Psoas muscle (tissue), 8 donors: Measurements from ENCODE around the gene TLK2. TPM values are rescaled to one million over a fixed set of nuclear protein-coding genes. Genes with fewer than 3 reads are reported as not detected.

Source experiments
- ATAC-seq, 4 donors: fragments of 200-7000 bp; cut with Tn5 transposase; one replicate each; pipeline ENCODE4 v1.9.1; 2020; ENCODE audit warnings: moderate library complexity in 3 of 4, mild to moderate bottlenecking in 2 of 4
- DNase-seq, 2 donors: peaks; one replicate each; pipeline ENCODE4 v3.0.0-alpha.2; 2020
- H3K27ac ChIP-seq: fragments of 200-600 bp; one replicate; pipeline ENCODE4 v1.8.0; 2022
- H3K27me3 ChIP-seq, 3 donors: fragments of 200-600 bp in 1 of 3; one replicate each; pipeline versions ENCODE4 v1.6.1 to v1.8.0; 2013 to 2022; ENCODE audit warnings: low read length in 2 of 3, mild to moderate bottlenecking in 2 of 3, moderate library complexity in 1 of 3; ENCODE audit not compliant: insufficient read depth in 3 of 3
- H3K36me3 ChIP-seq, 2 donors: fragments of 200-600 bp in 1 of 2; one replicate each; pipeline versions ENCODE4 v1.6.1 to v1.8.0; 2013 to 2022; ENCODE audit warnings: low read depth in 1 of 2, mild to moderate bottlenecking in 1 of 2, moderate library complexity in 1 of 2; ENCODE audit not compliant: insufficient read depth in 1 of 2
- H3K4me1 ChIP-seq: fragments of 200-600 bp; one replicate; pipeline ENCODE4 v1.8.0; 2022
- H3K4me3 ChIP-seq: fragments of 200-600 bp; one replicate; pipeline ENCODE4 v1.8.0; 2022; ENCODE audit warnings: mild to moderate bottlenecking
- H3K9me3 ChIP-seq: fragments of 200-600 bp; one replicate; pipeline ENCODE4 v1.8.0; 2022
- WGBS, 3 donors: extraction: QIAGEN DNeasy Blood & Tissue Kit; methylation state at CpG; one replicate each; pipeline versions ENCODE4 v1.1.6 to v1.1.7; 2013; 5-methylcytosine and 5-hydroxymethylcytosine counted together
- intact Hi-C, 2 donors: fragments of 100-400 bp; cut with DNase I; formaldehyde crosslinking; loops; one replicate each; pipeline versions ENCODE4 v1.11.0 to v1.14.2; 2022
- polyA plus RNA-seq, 3 donors: library from polyadenylated mRNA; stranded (reverse); fragments of 200-250 nt; gene quantifications; one replicate each; pipeline ENCODE4 v1.2.3, GENCODE V29; 2013
- total RNA-seq, 4 donors: library from RNA; stranded (reverse); fragmentation: NEBNext Ultra II Directional in 2 of 4; extraction: Animal tissue kit (Norgen Biotek cat#: 25700) in 2 of 4; gene quantifications; one replicate each; pipeline versions ENCODE4 v1.2.1 to v1.2.4, GENCODE V29; 2021 to 2023
- TF ChIP-seq, protein P1 (sequence below): fragments of 200-600 bp; IDR thresholded peaks from one replicate; pipeline ENCODE4 v1.8.0; 2022; ENCODE audit warnings: antibody characterized with exemption
- donor health status: healthy with polysubstance abuse.
- donor health status: DM: no; HTN: no; CAD: no; lungs with moderate emphysema.
- donor health status: Bipolar disorder and iron deficiency.
- donor health status: healthy.
- donor health status: DM: yes; HTN: yes; CAD: no.
- donor health status: DM: no; HTN: no; CAD: no.
- donor health status: DM: no; HTN: no; CAD: no.
- donor health status: DM: yes; HTN: yes; CAD: no.

TLK2 gene
- total and polyA plus RNA-seq, 7 donors, result 23.1 to 51.9 (median 40.2) TPM

DNA sequence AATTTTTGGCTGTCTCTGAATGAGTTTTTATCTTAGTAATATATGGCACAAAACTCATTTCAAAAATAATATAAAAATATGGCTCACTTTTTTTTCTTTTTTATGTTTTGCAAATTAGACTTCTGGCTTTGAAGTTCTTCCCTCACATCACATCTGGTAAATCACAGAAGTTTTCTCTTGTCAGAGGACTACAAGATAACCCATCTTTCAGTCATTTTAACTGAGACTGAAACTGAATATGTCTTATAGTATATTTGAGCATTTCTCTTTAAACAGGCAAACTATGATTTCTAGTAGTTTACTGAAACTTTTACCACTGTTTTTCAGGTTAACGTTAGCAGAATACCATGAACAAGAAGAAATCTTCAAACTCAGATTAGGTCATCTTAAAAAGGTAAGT lies 97.8 kb downstream of the TLK2 start:
- no peaks in the 10 kb centered on the region for H3K9me3 ChIP-seq
- no peak overlapping the region for H3K4me3 ChIP-seq
- peaks cover 5% of the 10 kb centered on the region for H3K4me1 ChIP-seq
- intact Hi-C loops, result no loop called here
- 79 to 95% (median 86%) methylated on average over 1 of the region's 1 CpG for WGBS, 3 donors
- H3K27ac ChIP-seq, result no peak overlapping the region
- TF ChIP-seq, protein P1, sequence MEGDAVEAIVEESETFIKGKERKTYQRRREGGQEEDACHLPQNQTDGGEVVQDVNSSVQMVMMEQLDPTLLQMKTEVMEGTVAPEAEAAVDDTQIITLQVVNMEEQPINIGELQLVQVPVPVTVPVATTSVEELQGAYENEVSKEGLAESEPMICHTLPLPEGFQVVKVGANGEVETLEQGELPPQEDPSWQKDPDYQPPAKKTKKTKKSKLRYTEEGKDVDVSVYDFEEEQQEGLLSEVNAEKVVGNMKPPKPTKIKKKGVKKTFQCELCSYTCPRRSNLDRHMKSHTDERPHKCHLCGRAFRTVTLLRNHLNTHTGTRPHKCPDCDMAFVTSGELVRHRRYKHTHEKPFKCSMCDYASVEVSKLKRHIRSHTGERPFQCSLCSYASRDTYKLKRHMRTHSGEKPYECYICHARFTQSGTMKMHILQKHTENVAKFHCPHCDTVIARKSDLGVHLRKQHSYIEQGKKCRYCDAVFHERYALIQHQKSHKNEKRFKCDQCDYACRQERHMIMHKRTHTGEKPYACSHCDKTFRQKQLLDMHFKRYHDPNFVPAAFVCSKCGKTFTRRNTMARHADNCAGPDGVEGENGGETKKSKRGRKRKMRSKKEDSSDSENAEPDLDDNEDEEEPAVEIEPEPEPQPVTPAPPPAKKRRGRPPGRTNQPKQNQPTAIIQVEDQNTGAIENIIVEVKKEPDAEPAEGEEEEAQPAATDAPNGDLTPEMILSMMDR, result no peak
- DNase-seq (no peak), ATAC-seq (no peak)
- H3K36me3 ChIP-seq, result peaks cover 0 to 81% of the 10 kb centered on the region in 2 donors
- no peaks in the 10 kb centered on the region for H3K27me3 ChIP-seq

DNA sequence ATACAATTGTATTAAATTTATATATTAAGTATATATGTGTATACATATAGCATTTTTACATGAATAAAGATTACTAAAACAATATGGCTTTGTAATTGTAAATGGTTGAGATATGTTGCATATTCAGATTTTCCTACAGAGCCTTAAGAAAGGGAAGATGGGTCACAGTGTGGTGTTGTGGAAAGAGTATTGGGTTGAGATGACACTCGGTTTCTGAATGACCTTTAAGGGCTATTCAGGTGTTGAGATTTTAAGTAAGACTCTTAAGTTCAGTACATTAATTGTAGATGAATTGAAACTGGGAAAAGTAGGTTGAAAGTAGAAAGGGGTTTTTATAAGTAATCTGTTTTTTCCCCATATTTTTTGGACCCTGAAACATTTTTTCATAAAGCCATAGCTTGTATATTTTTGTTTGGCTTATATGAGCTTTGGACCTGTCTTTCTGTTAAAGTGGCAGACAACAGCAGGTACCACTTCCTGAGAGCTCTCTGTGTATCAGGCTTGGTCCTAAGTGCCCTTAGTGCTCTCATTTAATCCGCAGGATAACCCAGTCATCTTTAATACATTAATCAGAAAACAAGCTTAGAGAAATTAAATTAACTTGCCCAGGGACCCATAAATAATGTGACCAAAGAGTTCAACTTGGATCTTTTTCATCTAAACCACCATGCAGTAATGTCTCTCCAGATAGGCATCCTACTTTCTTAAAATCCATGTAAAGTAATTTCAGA lies 100.3 kb downstream of the TLK2 start:
- no peak for ATAC-seq
- H3K36me3 ChIP-seq, result peaks cover 0 to 95% of the 10 kb centered on the region in 2 donors
- H3K27ac ChIP-seq, result no peak overlapping the region
- intact Hi-C loops, result no loop called here
- 87 to 90% (median 89%) methylated on average over 2 of the region's 2 CpGs for WGBS, 3 donors
- TF ChIP-seq, protein P1, result no peak
- H3K27me3 ChIP-seq, result no peaks in the 10 kb centered on the region
- no peaks in the 10 kb centered on the region for H3K4me1 ChIP-seq
- H3K4me3 ChIP-seq, result no peak overlapping the region
- DNase-seq, result no peak
- no peaks in the 10 kb centered on the region for H3K9me3 ChIP-seq

DNA sequence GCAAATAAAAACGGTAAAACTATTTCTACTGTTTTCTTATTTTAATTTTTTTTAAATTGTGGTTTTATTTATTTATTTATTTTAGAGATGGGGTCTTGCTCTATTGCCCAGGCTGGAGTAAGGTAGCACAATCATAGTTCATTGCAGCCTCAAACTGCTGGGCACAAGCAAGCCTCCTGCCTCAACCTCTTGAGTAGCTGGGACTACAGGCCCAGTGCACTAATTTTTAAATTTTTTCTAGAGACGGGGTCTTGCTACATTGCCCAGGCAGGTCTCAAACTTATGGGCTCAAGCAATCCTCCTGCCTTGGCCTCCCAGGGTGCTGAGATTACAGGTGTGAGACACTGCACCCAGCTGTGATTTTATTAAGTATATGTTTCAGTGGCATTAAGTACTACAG lies 102.3 kb downstream of the TLK2 start:
- intact Hi-C loops, result no loop called here
- Histone ChIP-seq H3K9me3 (no peaks in the 10 kb centered on the region), H3K4me1 (no peaks in the 10 kb centered on the region), H3K36me3 (peaks cover 0 to 90% of the 10 kb centered on the region in 2 donors), H3K27me3 (no peaks in the 10 kb centered on the region), H3K4me3 (no peak overlapping the region), H3K27ac (no peak overlapping the region)
- no peak for DNase-seq
- WGBS, 3 donors, result 90 to 97% (median 95%) methylated on average over 2 of the region's 2 CpGs
- TF ChIP-seq, protein P1, result no peak
- no peak for ATAC-seq

DNA sequence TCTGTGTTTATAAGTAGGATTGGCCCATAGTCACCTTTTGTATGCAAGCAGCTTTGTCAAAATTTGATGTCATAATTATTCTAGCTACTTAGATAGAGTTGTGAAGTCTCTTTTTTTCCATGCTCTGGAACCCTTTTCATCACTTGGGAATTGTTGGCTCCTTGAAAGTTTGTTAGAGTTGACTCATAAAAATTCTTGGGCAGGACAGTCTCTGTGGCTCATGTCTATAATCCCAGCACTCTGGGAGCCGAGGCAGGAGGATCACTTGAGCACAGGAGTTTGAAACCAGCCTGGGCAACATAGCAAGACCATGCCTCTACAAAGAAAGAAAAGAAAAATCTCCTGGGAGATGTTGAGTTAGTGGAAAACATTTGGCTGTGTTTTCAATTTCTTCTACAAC lies 103.1 kb downstream of the TLK2 start:
- WGBS, 3 donors, result 27 to 65% (median 28%) methylated on average over 1 of the region's 1 CpG
- Histone ChIP-seq H3K27me3 (no peaks in the 10 kb centered on the region), H3K9me3 (no peaks in the 10 kb centered on the region), H3K36me3 (peaks cover 0 to 88% of the 10 kb centered on the region in 2 donors), H3K4me3 (no peak overlapping the region), H3K4me1 (no peaks in the 10 kb centered on the region), H3K27ac (no peak overlapping the region)
- ATAC-seq (peak in 2 of 4 donors; percentile 31 to 52), DNase-seq (no peak)
- intact Hi-C loops, result no loop called here
- TF ChIP-seq, protein P1, result no peak

DNA sequence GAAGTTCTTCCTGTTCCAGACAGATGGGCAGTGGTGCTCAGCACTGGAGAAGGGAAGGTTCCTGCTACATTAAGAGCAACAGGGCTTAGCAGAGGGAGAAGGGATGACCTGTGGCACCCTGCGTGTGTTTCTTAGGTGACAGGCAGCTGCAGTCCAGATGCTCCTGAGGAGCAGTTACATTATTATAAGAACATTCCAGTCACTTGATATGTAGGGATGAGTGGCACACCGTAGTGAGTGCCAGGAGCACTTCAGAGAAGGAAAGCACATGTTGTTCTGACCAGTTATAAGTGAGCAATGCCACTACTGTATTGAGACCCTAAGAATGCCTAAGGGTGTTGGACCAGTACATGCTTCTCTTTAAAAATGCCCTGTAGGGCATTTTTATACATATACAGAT lies 108.9 kb downstream of the TLK2 start:
- Histone ChIP-seq H3K4me1 (peaks cover 10% of the 10 kb centered on the region), H3K27me3 (no peaks in the 10 kb centered on the region), H3K36me3 (peaks cover 0 to 78% of the 10 kb centered on the region in 2 donors), H3K27ac (no peak overlapping the region), H3K9me3 (no peaks in the 10 kb centered on the region), H3K4me3 (no peak overlapping the region)
- 39 to 45% (median 39%) methylated on average over 2 of the region's 2 CpGs for WGBS, 3 donors
- TF ChIP-seq, protein P1, result no peak
- peak; percentile 74 to 97 (median 91) for ATAC-seq
- intact Hi-C loops, result no loop called here
- peak in 1 of 2 donors; percentile 58 for DNase-seq
